ENCODE measurements around the gene PHLDB1.
"Not testable (repeated sequence)": the region's sequence is repeated elsewhere in the genome, so short reads cannot be mapped to it uniquely, and the experiment has no call there.

PHLDB1 gene

DNA sequence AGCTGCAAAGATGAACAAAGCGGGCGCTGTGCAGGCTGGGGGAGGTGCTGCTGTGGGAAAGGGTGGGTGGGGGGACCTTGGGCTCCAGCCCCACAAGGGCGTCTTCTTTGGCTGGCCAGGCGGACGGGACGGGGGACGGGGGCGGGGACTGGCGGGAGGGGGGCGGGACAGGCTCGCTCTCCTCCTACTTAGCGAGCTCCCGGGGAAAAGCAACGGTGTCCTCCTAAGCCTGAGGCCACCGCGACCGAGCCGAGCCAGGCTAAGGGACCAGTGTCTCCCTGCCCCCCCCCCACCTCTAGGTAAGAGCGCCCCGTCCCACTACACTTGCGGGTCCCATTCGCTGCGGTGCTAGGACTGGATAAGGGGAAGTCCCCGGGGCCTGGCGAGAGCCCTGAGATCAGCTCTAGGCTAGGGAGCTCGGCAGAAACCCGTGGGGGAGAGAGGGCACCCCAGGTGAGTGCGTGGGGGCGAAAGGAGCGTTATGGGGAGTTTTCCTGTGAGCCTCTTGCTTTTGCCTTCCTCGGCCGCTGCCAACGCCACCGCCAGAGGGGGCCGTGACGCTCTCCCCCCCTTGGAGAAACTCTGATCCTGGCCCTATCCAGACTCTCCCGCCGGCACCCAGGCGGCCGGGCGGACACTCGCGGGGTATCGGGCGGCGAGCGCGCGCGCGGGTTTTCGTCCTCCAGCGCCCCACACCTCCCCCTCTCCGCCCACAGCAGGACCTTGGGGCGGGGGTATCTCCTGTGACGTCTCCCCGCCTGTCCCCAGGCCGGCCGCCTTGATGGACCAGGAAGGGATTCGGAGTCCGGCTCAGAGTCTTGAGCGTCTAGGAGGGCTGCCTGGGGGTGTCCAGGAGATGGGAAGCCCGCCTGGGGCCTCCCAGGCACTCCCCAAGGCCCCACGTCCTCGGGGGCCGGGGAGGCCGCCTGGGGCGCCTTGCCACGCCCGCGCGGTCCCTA is at the start of gene PHLDB1:
Gene PHLDB1, plus strand, starts transcription at position 215 of the 959 bp plus-strand sequence. CDS start 6,222 bp downstream, outside the sequence.
- DNase-seq (ENCODE audit: low read depth) = peak; percentile 72

DNA sequence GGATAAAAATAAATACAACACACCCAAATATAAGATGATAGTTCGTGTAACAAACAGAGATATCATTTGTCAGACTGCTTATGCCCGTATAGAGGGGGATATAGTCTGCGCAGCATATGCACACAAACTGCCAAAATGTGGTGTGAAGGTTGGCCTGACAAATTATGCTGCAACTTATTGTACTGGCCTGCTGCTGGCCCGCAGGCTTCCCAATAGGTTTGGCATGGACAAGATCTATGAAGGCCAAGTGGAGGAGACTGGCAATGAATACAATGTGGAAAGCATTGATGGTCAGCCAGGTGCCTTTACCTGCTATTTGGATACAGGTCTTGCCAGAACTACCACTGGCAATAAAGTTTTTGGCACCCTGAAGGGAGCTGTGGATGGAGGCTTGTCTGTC is 46.6 kb upstream of the PHLDB1 start:
- no peak for DNase-seq (ENCODE audit: low read depth)

DNA sequence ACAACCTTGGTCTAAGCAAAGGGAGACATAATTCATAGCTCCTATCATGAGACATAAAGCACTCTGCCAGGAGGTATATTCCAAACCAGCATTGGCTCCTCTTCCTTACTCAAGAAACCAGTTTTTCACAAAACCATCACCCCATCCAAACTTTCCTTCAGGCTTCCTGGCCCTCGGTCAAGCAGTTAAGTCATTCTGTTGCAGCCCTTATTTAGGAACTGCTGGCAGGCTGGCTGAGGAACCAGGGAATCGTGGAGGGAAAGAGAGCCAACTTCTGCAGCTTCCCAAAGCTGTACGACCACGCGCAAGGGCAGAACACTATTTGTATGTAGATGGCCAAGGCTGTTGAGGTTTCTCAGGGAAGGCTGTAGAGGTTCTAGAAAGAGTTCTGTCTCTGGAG is 42.4 kb upstream of the PHLDB1 start:
- DNase-seq (ENCODE audit: low read depth) = no peak

DNA sequence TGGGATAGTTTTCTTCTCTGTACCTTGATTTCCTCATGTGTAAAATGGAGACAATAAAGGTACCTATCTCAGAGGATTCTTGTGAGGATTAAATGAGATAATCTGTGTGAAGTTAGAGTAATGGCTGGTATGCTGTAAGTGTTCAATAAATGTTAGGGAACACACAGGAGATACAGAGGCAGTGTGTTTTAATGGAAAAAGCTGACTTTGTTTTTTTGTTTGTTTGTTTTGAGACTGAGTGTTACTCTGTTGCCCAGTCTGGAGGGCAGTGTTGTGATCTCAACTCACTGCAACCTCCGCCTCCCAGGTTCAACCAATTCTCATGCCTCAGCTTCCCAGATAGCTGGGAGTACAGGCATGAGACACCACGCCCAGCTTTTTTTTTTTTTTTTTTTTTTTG is 37.7 kb upstream of the PHLDB1 start:
- DNase-seq (ENCODE audit: low read depth) = no peak

DNA sequence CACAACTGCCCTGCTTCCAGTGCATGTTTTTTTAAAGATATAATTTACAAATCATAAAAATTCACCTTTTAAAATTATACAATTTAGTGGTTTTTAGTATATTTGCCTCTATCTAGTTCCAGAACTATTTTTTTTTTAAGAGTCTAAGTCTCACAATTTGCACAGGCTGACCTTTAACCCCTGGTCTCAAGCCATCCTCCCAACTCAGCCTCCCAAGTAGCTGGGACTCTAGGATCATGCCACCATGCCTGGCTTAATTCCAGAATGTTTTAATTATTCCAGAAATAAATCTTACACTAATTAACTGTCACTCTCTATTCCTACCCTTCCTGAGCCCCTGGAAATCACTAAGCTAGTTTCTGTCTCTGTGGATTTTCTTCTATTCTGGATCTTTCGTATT is 36.6 kb upstream of the PHLDB1 start:
- DNase-seq (ENCODE audit: low read depth) = no peak

DNA sequence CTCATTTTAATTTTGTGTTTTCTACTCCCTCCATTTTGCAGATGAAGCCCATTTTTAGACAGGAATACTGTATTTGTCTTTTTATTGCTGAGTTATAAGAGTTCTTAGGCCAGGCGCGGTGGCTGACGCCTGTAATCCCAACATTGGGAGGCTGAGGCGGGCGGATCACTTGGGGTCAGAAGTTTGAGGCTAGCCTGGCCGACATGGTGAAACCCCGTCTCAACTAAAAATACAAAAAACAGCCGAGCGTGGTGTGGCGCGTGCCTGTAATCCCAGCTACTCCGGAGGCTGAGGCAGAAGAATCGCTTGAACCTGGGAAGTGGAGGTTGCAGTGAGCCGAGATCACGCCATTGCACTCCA is 35.7 kb upstream of the PHLDB1 start:
- peak; percentile 46 for DNase-seq (ENCODE audit: low read depth)

DNA sequence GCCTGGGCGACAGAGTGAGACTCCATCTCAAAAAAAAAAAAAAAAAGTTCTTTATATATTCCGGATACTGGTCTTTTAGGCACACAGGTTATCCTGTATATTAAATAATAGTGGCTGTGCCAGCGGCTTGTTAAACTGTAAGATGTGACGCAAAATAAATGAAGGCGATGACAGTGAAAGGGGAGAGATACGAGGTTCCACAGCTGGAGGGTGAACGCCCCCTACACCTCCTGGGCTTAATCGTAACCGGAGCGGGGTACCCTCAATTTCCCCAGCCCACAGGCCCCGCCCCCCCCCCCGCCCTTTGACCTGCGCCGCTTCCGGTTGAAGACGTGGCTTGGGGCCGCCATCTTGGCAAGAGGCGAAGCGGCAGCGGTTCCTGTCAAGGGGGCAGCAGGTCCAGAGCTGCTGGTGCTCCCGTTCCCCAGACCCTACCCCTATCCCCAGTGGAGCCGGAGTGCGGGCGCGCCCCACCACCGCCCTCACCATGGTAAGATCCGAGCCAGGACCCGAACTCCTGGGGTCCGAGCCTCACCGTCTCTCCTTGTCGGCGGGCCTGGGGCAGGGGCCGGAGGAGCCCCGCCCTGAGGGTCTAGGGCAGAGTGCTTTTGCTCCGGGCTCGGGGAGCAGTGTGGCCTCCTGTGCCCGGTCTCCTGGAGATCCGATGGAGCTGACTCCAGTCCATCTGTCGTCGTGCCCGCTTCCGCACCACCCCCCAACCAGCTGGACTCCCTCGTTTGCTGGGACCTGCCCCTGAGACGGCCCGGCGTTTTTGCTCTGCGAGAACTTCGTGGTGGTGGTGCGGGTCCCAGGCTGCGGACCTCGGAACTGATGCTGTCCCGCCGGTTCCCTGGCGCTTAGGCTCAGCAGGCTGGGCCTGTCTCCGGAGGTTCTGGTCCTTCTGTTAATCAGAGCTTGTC is 35.1 kb upstream of the PHLDB1 start, which contains the start of gene ARCN1:
Gene ARCN1, plus strand, starts transcription at position 349 of the 920 bp plus-strand sequence. Its CDS starts 139 bp downstream, at position 488.
- peak; percentile 72 for DNase-seq (ENCODE audit: low read depth)

DNA sequence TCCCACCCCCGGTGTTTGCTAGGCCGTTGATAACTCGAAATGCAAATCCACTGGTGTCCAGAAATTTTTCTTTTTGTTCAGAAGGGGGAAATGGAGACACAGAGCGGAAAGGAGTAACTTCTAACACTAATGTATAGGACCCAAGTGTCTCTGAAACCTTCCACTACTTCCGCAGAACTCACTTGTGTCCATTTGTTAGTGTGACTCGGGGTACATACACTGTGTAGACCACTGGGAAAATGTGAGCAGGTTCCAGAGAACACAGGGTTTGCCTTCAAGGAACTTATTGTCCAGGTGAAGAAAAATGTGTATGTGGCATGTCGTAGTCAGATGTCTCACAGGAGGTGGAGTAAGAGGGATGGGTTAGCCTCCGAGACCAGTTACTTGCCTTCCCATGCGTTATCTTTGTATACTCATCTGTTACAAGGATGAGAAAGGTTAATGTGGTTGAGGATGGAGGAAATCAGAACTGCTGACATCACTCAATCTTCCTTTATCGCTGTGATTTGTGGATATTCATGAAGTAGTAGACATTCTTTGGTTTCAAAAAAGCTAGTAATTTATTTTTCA is 34.3 kb upstream of the PHLDB1 start:
- DNase-seq (ENCODE audit: low read depth) = peak; percentile 70

DNA sequence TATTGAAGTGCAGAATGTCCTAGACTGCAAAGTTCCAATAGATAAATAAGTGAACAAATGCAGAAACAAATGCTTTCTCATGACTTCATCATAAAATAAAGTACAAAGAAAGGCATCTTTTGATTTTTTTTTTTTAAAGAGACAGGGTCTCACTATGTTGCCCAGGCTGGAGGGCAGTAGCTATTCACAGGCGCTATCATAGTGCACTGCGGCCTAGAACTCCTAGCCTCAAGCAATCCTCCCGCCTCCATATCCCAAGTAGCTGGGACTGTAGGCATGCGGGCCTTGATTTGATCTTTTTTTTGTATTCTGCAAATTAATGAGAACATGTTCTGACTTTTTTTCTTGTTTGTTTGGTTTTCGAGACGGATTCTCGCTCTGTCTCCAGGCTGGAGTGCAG is 32.8 kb upstream of the PHLDB1 start:
- DNase-seq (ENCODE audit: low read depth) = no peak

DNA sequence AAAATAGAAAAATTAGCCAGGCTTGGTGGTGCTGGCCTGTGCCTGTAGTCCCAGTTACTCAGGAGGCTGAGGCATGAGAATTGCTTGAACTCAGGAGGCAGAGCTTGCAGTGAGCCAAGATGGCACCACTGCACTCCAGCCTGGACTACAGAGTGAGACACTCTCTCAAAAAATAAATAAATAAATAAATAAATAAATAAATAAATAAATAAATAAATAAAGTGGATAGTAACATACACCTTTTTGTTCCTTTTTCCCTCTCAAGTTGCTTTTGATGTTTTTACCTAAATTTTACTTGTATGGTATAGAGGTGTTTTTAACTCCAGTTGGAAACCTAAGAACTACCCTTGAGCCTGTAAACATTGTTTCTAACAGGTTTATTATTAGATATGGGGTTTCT is 29.4 kb upstream of the PHLDB1 start:
- DNase-seq (ENCODE audit: low read depth) = not testable (repeated sequence)

DNA sequence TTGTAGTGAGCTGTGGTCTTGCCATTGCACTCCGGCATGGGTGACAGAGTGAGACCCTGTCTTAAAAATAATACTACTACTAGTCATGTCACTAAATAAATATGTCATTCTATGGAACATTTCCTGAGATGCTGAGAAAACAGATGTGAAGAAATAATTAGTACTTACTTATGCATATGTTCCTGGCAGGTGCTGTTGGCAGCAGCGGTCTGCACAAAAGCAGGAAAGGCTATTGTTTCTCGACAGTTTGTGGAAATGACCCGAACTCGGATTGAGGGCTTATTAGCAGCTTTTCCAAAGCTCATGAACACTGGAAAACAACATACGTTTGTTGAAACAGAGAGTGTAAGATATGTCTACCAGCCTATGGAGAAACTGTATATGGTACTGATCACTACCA is 26.4 kb upstream of the PHLDB1 start:
- no peak for DNase-seq (ENCODE audit: low read depth)

DNA sequence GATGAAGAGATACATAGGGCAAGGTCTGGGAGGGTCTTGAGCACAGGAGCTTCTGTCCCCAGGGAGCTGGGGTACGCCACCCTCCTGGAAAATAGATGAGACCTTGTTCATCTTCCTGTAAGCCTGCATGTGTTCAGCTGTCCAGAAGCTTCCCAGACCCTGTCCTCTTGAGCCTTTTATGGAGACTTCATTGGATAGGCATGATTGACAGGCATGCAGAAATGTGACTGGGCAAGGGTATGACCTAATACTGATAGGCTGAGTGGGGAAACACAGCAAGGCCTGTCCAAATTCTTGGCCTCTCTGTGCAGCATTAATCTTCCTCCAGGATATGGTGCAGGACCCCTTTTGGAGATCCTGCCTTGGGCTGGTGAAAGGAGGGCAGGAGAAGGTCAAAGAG is 19.5 kb upstream of the PHLDB1 start:
- DNase-seq (ENCODE audit: low read depth) = no peak

DNA sequence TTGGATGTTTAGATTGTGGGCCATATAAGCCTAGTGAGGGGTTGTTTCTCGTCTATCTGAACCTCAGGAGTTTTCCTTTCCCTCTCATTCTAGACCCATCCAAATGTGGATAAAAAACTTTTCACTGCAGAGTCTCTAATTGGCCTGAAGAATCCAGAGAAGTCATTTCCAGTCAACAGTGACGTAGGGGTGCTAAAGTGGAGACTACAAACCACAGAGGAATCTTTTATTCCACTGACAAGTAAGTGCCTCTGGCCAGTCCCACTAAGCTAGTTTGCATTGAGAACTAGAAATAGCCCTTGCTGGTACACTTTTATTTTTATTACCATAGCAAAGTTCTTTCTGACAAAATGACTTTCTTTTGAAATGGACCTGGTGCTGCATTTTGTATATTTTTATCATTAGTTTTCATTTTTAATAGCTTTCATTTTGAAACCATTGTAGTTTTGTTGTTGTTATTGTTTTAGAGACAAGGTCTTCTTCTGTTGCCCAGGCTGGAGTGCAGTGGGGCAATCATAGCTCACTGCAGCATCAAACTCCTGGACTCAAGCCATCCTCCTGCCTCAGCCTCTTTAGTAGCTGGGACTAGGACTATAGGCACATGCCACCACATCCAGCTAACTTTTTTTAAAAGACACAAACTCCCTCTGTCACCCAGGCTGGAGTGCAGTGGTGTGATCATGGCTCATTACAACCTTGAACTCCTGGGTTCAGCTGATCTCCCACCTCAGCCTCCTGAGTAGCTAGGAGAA is 14.6 kb upstream of the PHLDB1 start:
- DNase-seq (ENCODE audit: low read depth) = no peak

DNA sequence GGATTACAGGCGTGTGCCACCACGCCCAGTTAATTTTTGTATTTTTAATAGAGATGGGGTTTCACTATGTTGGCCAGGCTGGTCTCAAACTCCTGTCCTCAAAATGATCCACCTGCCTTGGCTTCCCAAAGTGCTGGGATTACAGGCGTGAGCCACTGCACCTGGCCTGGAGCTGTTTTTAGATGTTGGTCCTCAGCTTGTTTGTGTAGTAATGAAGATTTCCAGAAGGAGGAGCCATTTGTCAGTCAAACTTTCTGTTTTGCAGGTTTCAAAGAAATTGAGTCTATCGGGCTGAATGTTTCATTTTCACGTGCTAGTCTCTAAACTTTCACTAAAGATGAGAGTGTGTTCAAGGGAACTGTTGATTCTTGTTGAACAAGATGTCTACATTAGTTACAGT is 12.4 kb upstream of the PHLDB1 start:
- DNase-seq (ENCODE audit: low read depth) = peak; percentile 51

DNA sequence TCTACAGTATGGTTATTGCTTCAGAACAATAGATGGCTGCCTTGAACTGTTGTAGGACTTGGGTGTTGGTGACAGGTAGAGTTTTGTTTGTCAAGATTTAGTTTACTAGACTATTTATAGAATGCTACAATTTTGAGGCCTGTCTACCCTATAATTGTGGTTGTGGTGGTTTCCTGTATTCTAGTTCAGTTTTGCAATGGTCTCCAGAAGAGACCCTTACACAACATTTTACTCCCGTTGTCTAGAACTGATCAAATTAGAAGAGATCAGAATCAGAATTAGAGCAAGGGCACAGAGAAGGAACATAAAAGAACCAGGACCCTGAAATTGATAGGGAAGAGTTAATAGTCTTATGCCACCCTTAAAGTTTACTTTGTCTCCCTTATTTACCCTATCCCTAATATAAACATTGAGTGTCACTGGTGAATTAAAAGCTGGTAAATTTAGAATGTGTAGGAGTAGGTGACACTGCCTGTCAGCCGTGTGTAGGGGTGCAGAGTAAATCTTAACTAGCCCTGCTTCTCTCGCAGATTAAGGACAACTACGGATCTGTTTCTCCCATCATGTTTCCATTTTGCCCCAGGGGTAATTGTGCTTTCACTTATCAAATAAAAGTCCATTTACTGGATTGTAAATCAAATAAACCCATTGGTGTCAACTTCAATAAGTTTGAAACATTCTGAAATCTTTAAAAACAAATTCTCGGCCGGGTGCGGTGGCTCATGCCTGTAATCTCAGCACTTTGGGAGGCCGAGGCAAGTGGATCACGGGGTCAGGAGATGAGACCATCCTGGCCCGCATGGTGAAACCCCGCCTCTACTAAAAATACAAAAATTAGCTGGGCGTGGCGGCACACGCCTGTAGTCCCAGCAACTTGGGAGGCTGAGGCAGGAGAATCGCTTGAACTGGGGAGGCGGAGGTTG is 10.9 kb upstream of the PHLDB1 start:
- no peak for DNase-seq (ENCODE audit: low read depth)

DNA sequence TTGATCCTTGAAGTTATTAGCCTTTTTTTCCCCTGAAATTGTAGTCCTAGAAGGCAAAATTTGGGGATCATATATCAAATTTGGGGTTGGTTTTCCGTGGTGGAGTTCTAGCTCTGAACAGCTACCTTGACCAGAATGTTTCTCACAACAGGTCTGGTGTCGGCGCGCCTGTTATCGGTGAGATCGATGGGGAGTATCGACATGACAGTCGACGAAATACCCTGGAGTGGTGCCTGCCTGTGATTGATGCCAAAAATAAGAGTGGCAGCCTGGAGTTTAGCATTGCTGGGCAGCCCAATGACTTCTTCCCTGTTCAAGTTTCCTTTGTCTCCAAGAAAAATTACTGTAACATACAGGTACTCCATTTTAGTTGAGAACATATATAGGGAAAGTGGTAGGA is 9.9 kb upstream of the PHLDB1 start:
- no peak for DNase-seq (ENCODE audit: low read depth)

DNA sequence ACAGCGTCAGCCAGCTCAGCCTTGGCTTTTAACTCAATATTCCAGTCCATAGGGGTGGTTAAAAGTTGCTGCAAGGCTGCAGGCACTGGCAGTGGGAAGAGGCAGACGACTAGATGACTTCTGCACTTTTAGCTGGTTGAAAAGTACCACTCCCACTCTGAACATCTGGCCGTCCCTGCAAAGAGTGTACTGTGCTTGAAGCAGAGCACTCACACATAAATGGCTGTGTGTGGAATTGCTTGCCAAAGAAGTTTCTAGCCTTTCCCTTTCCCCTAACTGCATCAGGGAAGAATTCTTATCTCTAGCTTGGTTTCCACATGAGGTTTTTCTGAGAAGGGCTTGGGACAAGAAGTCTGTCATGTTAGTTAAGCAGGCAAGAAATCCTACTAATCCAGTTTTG is 5.1 kb upstream of the PHLDB1 start:
- no peak for DNase-seq (ENCODE audit: low read depth)

DNA sequence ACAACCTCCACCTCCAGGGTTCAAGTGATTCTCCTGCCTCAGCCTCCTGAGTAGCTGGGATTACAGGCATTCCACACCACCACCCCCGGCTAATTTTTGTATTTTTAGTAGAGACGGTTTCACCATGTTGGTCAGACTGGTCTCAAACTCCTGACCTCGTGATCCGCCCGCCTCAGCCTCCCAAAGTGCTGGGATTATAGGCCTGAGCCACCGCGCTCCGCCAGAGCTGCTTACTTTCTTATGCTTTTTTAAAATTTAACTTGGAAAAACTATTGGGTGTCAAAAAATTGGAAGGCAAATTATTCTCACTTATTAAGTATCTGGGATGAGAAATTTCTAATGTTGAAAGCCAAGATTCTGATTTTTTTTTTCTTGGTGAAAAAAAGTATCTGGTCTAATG is 3.7 kb upstream of the PHLDB1 start:
- not testable (repeated sequence) for DNase-seq (ENCODE audit: low read depth)

DNA sequence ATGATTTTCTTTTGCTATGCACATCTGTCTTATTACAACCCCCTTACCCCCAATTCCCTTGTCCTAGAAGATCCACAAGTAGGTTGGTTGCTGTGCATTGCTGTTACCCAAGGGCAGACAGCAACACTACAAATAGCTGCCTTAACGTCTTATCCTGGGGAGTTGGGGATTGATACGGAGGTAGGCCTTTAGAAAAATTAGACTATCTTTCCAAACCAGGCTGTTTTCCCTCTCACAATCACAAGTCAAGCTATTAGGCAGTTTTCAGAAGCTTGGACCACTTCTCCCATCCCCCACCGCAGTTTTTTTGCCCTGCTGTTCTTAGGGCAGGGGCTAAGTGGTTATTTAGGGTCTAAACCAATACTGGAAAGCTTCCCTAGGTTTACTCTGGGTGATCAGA is 2.8 kb upstream of the PHLDB1 start:
- no peak for DNase-seq (ENCODE audit: low read depth)

DNA sequence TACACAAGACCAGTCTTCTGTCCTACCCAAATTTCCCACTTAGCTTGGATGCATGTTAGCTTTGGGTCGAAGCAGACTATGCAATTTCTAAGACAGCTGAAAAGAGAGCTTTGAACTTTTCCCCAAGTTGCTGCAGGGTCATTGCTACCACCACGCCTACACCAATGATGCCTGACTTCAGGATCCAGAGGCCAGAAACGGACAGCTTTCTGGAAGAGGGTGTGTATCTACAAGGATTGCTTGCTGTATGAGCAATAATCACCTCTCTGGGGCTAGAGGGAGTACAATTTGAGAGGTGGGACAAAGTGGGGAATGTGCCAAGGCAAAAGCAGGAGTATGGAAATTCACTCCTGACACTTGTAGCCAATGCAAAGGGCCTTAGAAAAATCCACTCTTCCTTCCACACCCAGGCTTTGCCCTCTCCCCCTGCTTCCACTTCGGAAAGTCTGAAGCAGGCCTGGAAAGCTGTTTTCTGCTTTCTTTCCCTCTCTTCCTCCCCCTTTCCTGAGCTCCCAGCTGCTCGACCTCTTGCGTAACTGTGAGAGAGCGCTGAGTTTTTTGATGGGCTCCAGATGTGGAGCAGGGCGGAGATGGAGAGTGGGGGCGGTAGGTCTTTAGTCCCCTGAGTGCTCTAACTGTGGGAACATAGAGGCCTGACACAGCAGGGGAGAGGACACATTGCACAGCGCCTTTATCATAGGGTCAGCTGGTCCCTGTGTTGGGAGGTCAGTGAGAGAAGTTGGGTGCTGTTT is 2.1 kb upstream of the PHLDB1 start:
- DNase-seq (ENCODE audit: low read depth) = peak; percentile 74

Measured in iris pigment epithelial cell (primary cell).